HS-5 (cell line): Measurements from ENCODE around the gene SCNN1A.
"Not testable (repeated sequence)": the region's sequence is repeated elsewhere in the genome, so short reads cannot be mapped to it uniquely, and the experiment has no call there.

Source experiments
- DNase-seq: peaks from one replicate; pipeline ENCODE4 v3.0.0-alpha.2; 2012; ENCODE audit warnings: low read depth

SCNN1A gene

GRCh38 chr12:6347367-6348338 is 27.7 kb downstream of the SCNN1A start:
- no peak for DNase-seq

GRCh38 chr12:6346942-6347341 is 28.4 kb downstream of the SCNN1A start:
- no peak for DNase-seq

GRCh38 chr12:6346235-6346832 is 29.0 kb downstream of the SCNN1A start:
- DNase-seq = no peak

- DNase-seq = peak; percentile 87
Measured at GRCh38 chr12:6345319-6346091, 29.9 kb downstream of the SCNN1A start.

- DNase-seq = not testable (repeated sequence)
Measured at GRCh38 chr12:6344101-6344660, 31.2 kb downstream of the SCNN1A start.

GRCh38 chr12:6343518-6343917 is 31.8 kb downstream of the SCNN1A start:
- no peak for DNase-seq

GRCh38 chr12:6342140-6342889 is 33.0 kb downstream of the SCNN1A start:
- DNase-seq = no peak

- peak; percentile 61 for DNase-seq
Measured at GRCh38 chr12:6341417-6342139, 33.8 kb downstream of the SCNN1A start, which contains the start of gene TNFRSF1A. Gene TNFRSF1A (minus strand): TSS chr12:6342076. CDS start chr12:6341814, 262 bp downstream.

GRCh38 chr12:6340745-6341416 is 34.5 kb downstream of the SCNN1A start:
- no peak for DNase-seq

GRCh38 chr12:6340032-6340638 is 35.2 kb downstream of the SCNN1A start:
- no peak for DNase-seq

- DNase-seq = no peak
Measured at GRCh38 chr12:6338955-6339354, 36.4 kb downstream of the SCNN1A start.

- DNase-seq = not testable (repeated sequence)
Measured at GRCh38 chr12:6338536-6338935, 36.8 kb downstream of the SCNN1A start.

GRCh38 chr12:6337958-6338433 is 37.4 kb downstream of the SCNN1A start:
- DNase-seq = no peak

GRCh38 chr12:6336889-6337853 is 38.2 kb downstream of the SCNN1A start:
- no peak for DNase-seq

- peak; percentile 99 for DNase-seq
Measured at GRCh38 chr12:6336079-6336888, 39.1 kb downstream of the SCNN1A start.

- DNase-seq = no peak
Measured at GRCh38 chr12:6335451-6336078, 39.8 kb downstream of the SCNN1A start.

- no peak for DNase-seq
Measured at GRCh38 chr12:6334940-6335450, 40.4 kb downstream of the SCNN1A start.
